H9 (cell line): ENCODE measurements around the gene SLAMF1. TPM values are rescaled to one million over a fixed set of nuclear protein-coding genes. Genes with fewer than 3 reads are reported as not detected.

Experiments
- DNase-seq: peaks from one replicate; pipeline ENCODE4 v3.0.0-alpha.2; 2017
- H2AFZ ChIP-seq: one replicate; pipeline ENCODE4 v1.6.1; 2013; ENCODE audit warnings: mild to moderate bottlenecking, low read length, control low read depth, moderate library complexity
- H2AK5ac ChIP-seq: 2 replicates; pipeline ENCODE4 v1.6.1; 2013; ENCODE audit warnings: low read length, control low read depth, mixed read lengths; ENCODE audit not compliant: insufficient read length
- H2BK120ac ChIP-seq: one replicate; pipeline ENCODE4 v1.6.1; 2013; ENCODE audit warnings: low read depth, mild to moderate bottlenecking, low read length, control low read depth, inconsistent platforms; ENCODE audit not compliant: poor library complexity, severe bottlenecking
- H2BK12ac ChIP-seq: 2 replicates; pipeline ENCODE4 v1.6.1; 2013; ENCODE audit warnings: low read length, control low read depth, mixed read lengths, low read depth; ENCODE audit not compliant: insufficient read length
- H2BK15ac ChIP-seq: 2 replicates; pipeline ENCODE4 v1.6.1; 2013; ENCODE audit warnings: low read depth, low read length, control low read depth
- H2BK20ac ChIP-seq: one replicate; pipeline ENCODE4 v1.6.1; 2013; ENCODE audit warnings: low read depth, mild to moderate bottlenecking, low read length, control low read depth, inconsistent platforms; ENCODE audit not compliant: poor library complexity, severe bottlenecking
- H2BK5ac ChIP-seq: 2 replicates; pipeline ENCODE4 v1.6.1; 2013; ENCODE audit warnings: low read length, control low read depth, mixed read lengths; ENCODE audit not compliant: insufficient read length
- H3K14ac ChIP-seq: 2 replicates; pipeline ENCODE4 v1.6.1; 2013; ENCODE audit warnings: low read length, control low read depth; ENCODE audit not compliant: insufficient read depth
- H3K18ac ChIP-seq: 2 replicates; pipeline ENCODE4 v1.6.1; 2013; ENCODE audit warnings: low read depth, mild to moderate bottlenecking, mixed read lengths, low read length, control low read depth; ENCODE audit not compliant: insufficient read length
- H3K23ac ChIP-seq: 2 replicates; pipeline ENCODE4 v1.6.1; 2013; ENCODE audit warnings: low read length, control low read depth, mixed read lengths, low read depth; ENCODE audit not compliant: insufficient read length
- H3K23me2 ChIP-seq: 2 replicates; pipeline ENCODE4 v1.6.1; 2013; ENCODE audit warnings: low read depth, mild to moderate bottlenecking, mixed read lengths, low read length, control low read depth; ENCODE audit not compliant: insufficient read length, poor library complexity, severe bottlenecking
- H3K27ac ChIP-seq: 2 replicates; pipeline ENCODE4 v1.5.1; 2013; ENCODE audit warnings: low read length, control low read depth, mixed read lengths, low read depth; ENCODE audit not compliant: insufficient read length
- H3K27me3 ChIP-seq: 2 replicates; pipeline ENCODE4 v1.6.1; 2013; ENCODE audit warnings: low read length, control low read depth, inconsistent platforms; ENCODE audit not compliant: insufficient read depth
- H3K4ac ChIP-seq: 2 replicates; pipeline ENCODE4 v1.6.1; 2013; ENCODE audit warnings: low read depth, mild to moderate bottlenecking, control low read depth, inconsistent platforms, low read length, moderate library complexity
- H3K4me1 ChIP-seq: 2 replicates; pipeline ENCODE4 v1.6.1; 2013; ENCODE audit warnings: low read length, control low read depth, inconsistent platforms; ENCODE audit not compliant: insufficient read depth
- H3K4me2 ChIP-seq: 2 replicates; pipeline ENCODE4 v1.6.1; 2013; ENCODE audit warnings: low read length, control low read depth, mixed read lengths; ENCODE audit not compliant: insufficient read length, insufficient read depth
- H3K56ac ChIP-seq: 2 replicates; pipeline ENCODE4 v1.6.1; 2013; ENCODE audit warnings: low read depth, mild to moderate bottlenecking, mixed read lengths, low read length, control low read depth; ENCODE audit not compliant: insufficient read length
- H3K79me1 ChIP-seq: 2 replicates; pipeline ENCODE4 v1.6.1; 2013; ENCODE audit warnings: low read depth, mild to moderate bottlenecking, moderate library complexity, low read length, control low read depth, inconsistent platforms; ENCODE audit not compliant: insufficient read depth, poor library complexity, severe bottlenecking
- H3K79me2 ChIP-seq: 2 replicates; pipeline ENCODE4 v1.6.1; 2013; ENCODE audit warnings: low read length, control low read depth, inconsistent platforms; ENCODE audit not compliant: insufficient read depth
- H3K9ac ChIP-seq: 2 replicates; pipeline ENCODE4 v1.6.1; 2013; ENCODE audit warnings: low read length, control low read depth, mixed read lengths; ENCODE audit not compliant: insufficient read length; ENCODE audit errors: extremely low read depth
- H3K9me3 ChIP-seq: one replicate; pipeline ENCODE4 v1.6.1; 2013; ENCODE audit warnings: low read depth, low read length, inconsistent platforms; ENCODE audit not compliant: control insufficient read depth
- H3T11ph ChIP-seq: one replicate; pipeline ENCODE4 v1.6.1; 2013; ENCODE audit warnings: mild to moderate bottlenecking, low read length, control low read depth, inconsistent platforms
- H4K20me1 ChIP-seq: one replicate; pipeline ENCODE4 v1.6.1; 2013; ENCODE audit not compliant: control insufficient read depth, insufficient read length, insufficient read depth
- H4K5ac ChIP-seq: 2 replicates; pipeline ENCODE4 v1.6.1; 2013; ENCODE audit warnings: low read depth, mild to moderate bottlenecking, mixed read lengths, low read length, control low read depth; ENCODE audit not compliant: insufficient read length
- H4K8ac ChIP-seq: replicated peaks from 2 replicates; pipeline ENCODE4 v1.6.1; 2013; ENCODE audit warnings: low read length, control low read depth, mixed read lengths, low read depth; ENCODE audit not compliant: insufficient read length
- H4K91ac ChIP-seq: 2 replicates; pipeline ENCODE4 v1.6.1; 2013; ENCODE audit warnings: low read depth, mild to moderate bottlenecking, moderate library complexity, mixed read lengths, low read length, control low read depth; ENCODE audit not compliant: insufficient read length
- H3K27ac Mint-ChIP-seq, 3 experiments: 2 replicates in 2 of 3; 3 replicates in 1 of 3; pipeline ENCODE4 v1.8.0; 2020 to 2021; ENCODE audit warnings: mixed read lengths in 3 of 3, mild to moderate bottlenecking in 1 of 3, moderate library complexity in 1 of 3
- H3K27me3 Mint-ChIP-seq: 2 replicates; pipeline ENCODE4 v1.8.0; 2021; ENCODE audit warnings: low read depth, mild to moderate bottlenecking, moderate library complexity, mixed read lengths
- H3K36me3 Mint-ChIP-seq, 3 experiments: 2 replicates in 2 of 3; 3 replicates in 1 of 3; pipeline ENCODE4 v1.8.0; 2020 to 2021; ENCODE audit warnings: low read depth in 3 of 3, mixed read lengths in 3 of 3; ENCODE audit not compliant: insufficient read depth in 1 of 3
- H3K4me1 Mint-ChIP-seq, 2 experiments: 2 replicates each; pipeline ENCODE4 v1.8.0; 2020; ENCODE audit warnings: mixed read lengths in 2 of 2
- H3K4me3 Mint-ChIP-seq, 2 experiments: 2 replicates in 1 of 2; 3 replicates in 1 of 2; pipeline ENCODE4 v1.8.0; 2020 to 2021; ENCODE audit warnings: mild to moderate bottlenecking in 2 of 2, mixed read lengths in 2 of 2, moderate library complexity in 1 of 2
- H3K9me3 Mint-ChIP-seq, 2 experiments: 2 replicates in 1 of 2; 3 replicates in 1 of 2; pipeline ENCODE4 v1.8.0; 2020; ENCODE audit warnings: mild to moderate bottlenecking in 2 of 2, mixed read lengths in 2 of 2, moderate library complexity in 1 of 2
- CTCF ChIP-seq: fragments of 200-600 bp; sonication (generic); conservative IDR thresholded peaks from 3 replicates; pipeline ENCODE4 v1.8.0; 2021; ENCODE audit warnings: antibody characterized with exemption, mild to moderate bottlenecking
- WGBS: extraction: QIAGEN DNeasy Blood & Tissue Kit; methylation state at CpG from one replicate; pipeline ENCODE4 v1.1.7; 2013; ENCODE audit warnings: missing lambda C conversion rate, low lambda C conversion rate, mixed read lengths; ENCODE audit not compliant: insufficient read length; ENCODE audit errors: extremely low coverage; 5-methylcytosine and 5-hydroxymethylcytosine counted together
- total RNA-seq: library from RNA; stranded (reverse); gene quantifications from 2 replicates; pipeline ENCODE4 v1.2.1, GENCODE V29; 2021

Gene SLAMF1
- total RNA-seq, 1 experiment from 2014 or later: not detected

DNA sequence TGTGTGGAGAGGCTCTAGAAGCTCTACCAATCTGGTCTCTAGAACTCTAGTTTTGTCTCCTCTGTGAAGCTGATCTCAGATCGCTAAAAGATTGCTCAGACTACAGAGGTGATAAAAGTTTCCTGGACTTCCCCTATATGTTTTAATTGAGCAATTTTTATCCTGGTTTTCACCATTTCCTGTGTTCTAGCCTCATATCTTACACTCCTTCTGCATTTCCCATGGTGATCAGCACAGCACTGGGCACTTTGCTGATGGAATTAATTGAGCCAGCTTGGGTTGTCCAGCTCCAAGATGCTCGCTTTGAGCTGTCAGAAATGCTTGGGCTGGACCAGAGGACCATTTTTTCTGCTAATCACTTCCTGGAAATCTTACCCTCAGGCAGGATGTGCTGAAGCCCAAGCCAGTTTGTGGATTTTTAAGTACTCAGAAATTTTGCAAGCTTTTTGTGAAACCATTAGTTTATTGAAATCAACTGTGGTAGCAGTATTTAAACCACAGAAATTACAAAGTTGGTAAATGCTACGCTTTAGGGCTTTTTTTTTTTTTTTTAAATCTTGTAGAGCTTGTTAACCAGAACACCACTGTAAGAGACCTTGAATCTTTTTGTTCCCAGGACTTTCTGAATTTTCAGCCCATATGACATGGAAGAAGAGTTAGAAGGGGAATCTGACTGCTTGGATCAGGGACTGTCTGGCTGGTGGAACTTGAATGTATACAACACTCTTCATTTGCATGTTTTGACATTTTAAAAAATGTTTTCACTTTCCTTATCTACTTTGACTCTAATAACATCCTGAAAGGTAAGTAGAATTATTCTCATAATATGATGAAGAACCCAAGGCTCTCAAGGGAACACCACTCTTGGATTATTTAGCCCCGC lies 36.4 kb upstream of the SLAMF1 start:
- Mint-ChIP-seq H3K36me3 (peaks cover 10 to 22% (median 11%) of the 10 kb centered on the region in 3 experiments), H3K9me3 (peaks cover 8 to 13% of the 10 kb centered on the region in 2 experiments), H3K4me1 (peaks cover 14 to 18% of the 10 kb centered on the region in 2 experiments), H3K27ac (no peak overlapping the region), H3K27me3 (no peaks in the 10 kb centered on the region; the same call in none of the 2 replicates), H3K4me3 (no peak overlapping the region)
- no peak overlapping the region for H2BK15ac ChIP-seq
- H2BK5ac ChIP-seq: no peak overlapping the region
- H3K79me2 ChIP-seq: no peaks in the 10 kb centered on the region
- no peaks in the 10 kb centered on the region for H3K9me3 ChIP-seq
- H3K14ac ChIP-seq: no peak overlapping the region
- no peak overlapping the region for H2BK20ac ChIP-seq
- no peaks in the 10 kb centered on the region for H3K79me1 ChIP-seq
- no peak overlapping the region for H3K4me2 ChIP-seq
- no peak overlapping the region for H3K27ac ChIP-seq
- H4K8ac ChIP-seq: no peak overlapping the region
- no peak overlapping the region for H3K18ac ChIP-seq
- no peaks in the 10 kb centered on the region for H3K23me2 ChIP-seq
- TF ChIP-seq CTCF: no peak
- no peak for DNase-seq
- H4K5ac ChIP-seq: no peak overlapping the region
- no peak overlapping the region for H2AK5ac ChIP-seq
- no peaks in the 10 kb centered on the region for H4K20me1 ChIP-seq
- no peak overlapping the region for H2AFZ ChIP-seq
- H3K27me3 ChIP-seq: no peaks in the 10 kb centered on the region
- H2BK12ac ChIP-seq: no peak overlapping the region
- no peak overlapping the region for H3K23ac ChIP-seq
- H3K4me1 ChIP-seq: peaks cover 3% of the 10 kb centered on the region; the same call in 1 of the 2 replicates
- H3K56ac ChIP-seq: no peak overlapping the region
- H3T11ph ChIP-seq: no peak overlapping the region
- no peak overlapping the region for H3K9ac ChIP-seq
- no peak overlapping the region for H3K4ac ChIP-seq
- H2BK120ac ChIP-seq: no peak overlapping the region
- WGBS: no CpG with 5 or more reads among the region's 4 CpGs
- no peak overlapping the region for H4K91ac ChIP-seq
